Activated gamma-delta T cell treated with anti-CD3 and anti-CD28 coated beads, Interleukin-2, amount 50 U/mL, for 16 hours (primary cell): ENCODE results near the gene TMX4.
"Not testable (repeated sequence)": the region's sequence is repeated elsewhere in the genome, so short reads cannot be mapped to it uniquely, and the experiment has no call there.

Source experiments
- DNase-seq: peaks from one replicate; pipeline ENCODE4 v3.0.0-alpha.2; 2020; ENCODE audit warnings: low read depth

Gene TMX4, protein sequence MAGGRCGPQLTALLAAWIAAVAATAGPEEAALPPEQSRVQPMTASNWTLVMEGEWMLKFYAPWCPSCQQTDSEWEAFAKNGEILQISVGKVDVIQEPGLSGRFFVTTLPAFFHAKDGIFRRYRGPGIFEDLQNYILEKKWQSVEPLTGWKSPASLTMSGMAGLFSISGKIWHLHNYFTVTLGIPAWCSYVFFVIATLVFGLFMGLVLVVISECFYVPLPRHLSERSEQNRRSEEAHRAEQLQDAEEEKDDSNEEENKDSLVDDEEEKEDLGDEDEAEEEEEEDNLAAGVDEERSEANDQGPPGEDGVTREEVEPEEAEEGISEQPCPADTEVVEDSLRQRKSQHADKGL

DNA sequence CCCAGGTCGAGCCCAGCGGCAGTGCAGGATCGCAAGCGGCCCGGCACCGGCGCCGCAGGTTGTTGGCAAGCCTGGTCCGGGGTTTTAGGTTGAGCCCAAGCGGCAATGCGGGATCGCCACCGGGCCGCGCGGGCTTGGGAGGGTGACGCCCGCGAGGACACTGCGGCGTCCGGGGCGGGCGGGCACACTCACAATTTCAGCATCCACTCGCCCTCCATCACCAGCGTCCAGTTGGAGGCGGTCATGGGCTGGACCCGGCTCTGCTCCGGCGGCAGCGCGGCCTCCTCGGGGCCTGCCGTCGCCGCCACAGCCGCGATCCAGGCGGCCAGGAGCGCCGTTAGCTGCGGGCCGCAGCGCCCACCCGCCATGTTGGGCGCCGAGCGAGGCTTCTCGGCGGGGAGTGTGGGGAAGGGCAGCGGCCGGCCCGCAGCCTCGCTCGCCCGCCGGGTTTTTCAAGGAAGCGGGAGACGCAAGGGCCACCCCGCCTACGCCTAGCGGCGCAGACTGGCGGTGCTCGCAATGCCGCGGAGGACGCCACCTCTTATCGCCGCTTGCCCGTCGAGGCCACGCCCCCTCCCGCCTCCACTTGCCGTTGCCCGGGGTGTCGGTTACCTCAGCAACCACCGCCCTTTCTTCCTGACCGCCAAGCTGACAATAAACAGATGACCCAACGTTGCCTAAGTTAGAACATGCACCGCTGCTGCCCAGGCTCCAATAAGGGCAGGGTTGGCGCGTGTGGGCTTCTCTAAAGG lies at the start of gene TMX4:
Gene TMX4, minus strand, starts transcription at position 516 of the 752 bp plus-strand sequence. Its CDS starts 148 bp downstream, at position 368.
- peak; percentile 87 for DNase-seq

DNA sequence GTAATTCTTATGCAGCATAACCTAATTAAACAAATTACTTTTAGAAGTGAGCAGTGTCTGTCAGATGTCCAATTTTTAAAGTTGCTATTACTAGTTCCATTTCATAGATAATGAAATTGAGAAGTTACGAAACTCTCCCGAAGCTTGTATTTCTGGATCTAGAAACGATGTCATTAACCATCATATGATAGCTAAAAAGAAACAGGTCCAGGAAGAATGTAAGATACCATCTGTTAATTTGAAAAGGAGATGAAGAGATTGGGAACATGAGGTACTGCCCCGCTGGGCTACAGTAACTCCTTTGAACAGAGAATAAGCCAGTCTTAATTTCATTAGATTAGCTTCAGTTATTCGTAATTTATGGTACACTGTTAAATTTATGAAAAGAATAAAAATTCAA lies 47.5 kb upstream of the TMX4 start:
- DNase-seq: no peak

DNA sequence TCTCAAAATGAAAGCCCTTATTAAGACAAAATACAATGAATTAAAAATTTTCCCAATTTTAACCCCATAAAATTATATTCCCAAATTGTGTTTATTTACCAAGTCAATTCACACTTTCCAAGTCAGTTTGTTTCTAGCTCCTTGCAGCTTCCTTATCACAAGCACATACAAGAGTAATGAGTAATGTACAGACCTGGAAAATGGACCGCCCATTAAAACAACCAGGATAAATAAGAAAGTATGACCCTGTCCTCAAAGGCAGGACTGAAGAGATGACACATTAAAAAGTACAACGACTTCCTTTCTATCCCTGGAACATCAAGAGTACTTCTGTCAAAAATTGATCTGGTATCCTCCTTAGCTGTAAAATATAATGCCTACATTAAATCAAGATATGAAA lies 47.1 kb upstream of the TMX4 start:
- no peak for DNase-seq

DNA sequence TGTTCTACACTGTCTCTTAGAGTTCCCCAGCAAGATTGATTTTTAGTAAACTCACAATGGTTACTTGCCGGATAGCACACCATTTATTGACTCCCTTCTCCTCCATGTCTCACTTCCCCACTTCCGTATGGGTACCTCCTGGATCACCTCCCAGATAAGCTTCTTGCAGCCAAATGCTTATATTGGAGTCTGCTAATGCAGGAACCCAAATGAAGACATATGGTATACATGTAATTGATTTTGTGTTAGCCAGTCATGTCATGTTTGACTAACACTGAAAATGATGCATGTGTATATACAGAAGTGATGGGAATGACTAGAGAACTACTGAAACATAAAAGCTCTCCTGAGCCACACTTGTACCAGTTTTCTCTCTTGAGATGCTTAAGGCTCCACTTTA lies 46.1 kb upstream of the TMX4 start:
- no peak for DNase-seq

DNA sequence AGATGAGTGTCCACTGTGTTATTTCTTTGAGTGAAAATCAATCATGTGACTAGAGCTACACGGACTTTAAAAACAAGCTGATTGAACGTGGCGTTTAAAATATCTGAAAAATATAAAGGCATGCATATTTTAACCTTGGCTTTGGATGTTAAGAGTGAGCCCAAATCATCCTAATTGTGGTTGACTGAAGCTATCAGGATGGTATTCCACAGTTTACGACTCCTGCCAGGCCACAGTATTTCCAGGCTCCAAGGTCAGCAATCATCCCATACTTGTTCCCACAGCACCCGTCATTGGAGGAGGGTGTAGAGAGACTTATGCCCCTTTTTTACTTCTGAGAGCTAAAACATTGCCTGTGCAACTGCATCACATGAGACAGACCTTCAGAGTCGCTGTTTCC lies 43.2 kb upstream of the TMX4 start:
- DNase-seq: no peak

DNA sequence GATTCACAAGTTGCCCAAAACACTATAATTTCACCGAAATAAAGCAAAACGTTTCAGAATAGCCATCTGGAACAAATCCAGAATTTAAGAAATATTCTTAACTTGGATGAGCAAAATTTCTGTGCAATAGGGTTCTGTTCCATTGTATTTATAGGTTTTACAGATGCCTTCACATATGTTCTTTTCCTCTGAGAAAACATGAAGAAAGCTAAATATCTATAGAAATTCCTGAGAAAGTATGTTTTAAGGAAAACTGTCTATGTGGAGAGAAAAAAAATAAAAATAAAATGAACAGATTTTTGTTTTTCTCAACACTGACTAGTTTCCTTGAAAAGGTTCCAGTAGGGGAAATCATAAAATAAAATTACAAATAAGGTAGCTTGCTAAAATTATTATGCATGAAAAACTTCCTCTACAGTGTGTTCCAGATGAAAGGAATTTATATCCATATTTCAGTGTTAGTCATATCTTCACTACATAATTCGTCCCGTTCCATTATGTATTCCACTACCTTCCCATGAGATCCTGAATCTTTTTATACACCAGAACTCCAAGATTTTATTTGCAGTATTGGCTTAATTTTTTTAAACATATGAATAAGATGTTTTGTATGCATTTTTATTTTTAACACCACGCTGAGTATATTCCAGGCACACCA lies 42.4 kb upstream of the TMX4 start:
- DNase-seq: no peak

DNA sequence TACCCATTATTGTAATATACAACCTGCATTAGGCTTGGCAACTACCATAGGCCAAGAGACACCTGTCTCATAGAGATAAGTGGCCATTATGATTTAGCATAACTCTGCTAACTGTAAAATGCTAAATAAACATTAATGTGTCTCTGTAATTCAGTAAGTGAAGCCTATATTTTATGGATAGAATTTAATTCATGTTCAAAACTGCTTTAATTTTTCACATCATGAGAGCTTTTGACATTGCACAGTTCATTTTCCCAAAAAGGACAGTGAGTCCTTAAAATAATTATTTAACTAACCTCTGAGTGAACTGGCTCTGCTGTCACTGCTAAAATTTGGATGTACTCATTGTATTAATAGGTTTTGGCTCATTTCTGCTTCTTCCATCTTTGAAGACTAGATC lies 41.4 kb upstream of the TMX4 start:
- DNase-seq: no peak

DNA sequence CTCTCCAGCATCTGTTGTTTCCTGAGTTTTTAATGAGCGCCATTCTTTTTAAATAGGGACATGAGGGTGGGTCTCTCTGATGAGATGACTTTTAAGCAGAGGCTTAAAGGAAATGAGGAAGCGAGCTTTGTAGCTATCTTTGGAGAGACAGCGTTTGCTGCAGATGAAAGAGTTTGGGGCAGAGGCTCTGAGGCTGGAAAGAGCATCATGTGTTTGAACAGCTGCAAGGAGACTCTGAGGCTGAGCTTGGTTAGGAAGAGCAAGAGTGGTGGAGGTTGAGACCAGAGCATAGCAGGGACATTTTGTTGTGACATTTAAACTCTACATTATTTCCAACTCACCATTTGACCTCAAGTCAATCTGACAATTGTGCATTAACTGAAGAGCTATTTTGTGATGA lies 38.3 kb upstream of the TMX4 start:
- no peak for DNase-seq

DNA sequence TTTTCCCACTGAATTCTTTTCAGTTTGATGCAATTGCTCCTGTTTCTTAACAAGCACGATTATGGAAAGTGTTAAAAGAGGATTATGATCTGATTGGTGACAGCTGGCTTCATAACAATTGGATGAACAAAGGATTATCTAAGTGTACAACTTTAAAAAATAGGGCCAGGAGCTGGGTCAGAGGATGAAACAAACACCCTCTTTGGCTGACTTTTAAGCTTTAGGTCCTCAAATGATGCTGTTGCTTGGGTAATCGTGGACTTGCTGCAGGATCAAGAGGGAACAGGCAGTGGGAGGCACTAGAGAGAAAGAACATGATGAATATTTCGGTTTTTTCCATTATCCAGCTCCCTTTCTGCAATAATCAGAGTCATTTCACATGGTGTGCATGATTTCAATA lies 35.5 kb upstream of the TMX4 start:
- no peak for DNase-seq

DNA sequence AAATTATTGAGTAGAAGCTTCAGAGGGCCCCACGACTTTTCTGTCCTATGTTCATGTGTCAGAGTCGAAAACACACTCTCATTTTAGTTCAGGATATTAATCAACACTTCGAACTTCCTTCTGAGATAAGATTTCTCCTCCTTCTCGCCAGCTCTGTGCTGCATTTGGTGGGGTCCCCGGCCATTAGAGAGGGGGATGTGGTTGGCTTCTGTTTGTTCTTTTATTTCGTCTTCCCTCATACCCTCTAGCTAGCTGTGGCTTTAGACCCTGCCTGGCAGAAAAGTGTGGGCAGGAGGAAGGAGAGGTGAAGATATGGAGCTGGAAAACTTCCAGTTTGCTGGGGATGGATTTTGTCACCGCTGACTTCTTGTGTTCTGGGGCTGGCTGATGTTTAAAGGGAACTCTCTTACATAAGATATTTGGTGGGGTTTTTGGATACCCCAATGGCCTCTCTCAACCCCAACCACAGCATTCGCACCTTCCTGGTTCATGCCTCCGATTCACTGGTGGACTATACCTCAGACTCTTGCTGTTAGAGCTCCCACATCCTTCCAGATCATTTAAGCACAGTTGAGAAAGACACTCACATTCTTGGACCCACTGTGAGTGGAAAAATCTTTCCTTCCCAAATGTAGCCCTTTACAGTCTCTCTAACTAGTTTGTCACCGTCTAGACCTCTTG lies 30.7 kb upstream of the TMX4 start:
- no peak for DNase-seq

DNA sequence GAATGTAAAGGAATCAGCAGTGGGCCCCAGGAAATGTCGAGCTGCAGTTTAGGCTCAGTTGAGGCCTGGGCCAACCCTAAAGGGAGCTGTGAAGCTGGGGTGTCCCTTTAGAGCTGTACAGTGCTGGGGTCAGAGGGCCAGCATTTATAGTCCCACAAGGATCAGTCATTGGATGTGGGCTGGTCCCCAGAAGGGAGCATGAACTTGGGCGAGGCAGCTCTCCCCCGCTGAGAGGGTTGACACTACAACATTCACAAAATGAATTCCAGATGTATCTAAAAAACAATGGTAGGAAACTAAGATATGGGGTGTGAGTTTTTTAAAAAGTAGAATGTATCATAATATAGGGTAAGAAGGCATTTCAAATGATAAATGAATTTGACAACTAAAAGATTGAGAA lies 29.7 kb upstream of the TMX4 start:
- DNase-seq: no peak

DNA sequence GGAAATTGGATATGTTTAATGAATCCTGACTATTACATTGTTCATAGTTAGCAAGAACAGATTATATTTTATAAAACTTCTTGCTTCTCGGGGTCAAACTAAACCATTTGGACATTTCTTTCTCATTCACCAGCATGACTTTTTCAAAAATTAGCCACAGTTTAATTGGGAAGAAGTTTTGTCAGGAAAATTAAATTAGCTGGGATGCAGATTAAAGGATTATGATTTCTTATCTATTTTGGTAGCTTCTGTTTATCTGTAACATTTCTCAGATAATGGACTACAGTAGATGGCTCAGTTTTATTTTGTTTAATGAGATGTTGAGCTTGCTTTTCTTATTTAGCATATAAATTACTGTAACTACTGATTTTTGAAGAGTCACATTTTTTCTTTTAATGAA lies 26.4 kb upstream of the TMX4 start:
- DNase-seq: no peak

DNA sequence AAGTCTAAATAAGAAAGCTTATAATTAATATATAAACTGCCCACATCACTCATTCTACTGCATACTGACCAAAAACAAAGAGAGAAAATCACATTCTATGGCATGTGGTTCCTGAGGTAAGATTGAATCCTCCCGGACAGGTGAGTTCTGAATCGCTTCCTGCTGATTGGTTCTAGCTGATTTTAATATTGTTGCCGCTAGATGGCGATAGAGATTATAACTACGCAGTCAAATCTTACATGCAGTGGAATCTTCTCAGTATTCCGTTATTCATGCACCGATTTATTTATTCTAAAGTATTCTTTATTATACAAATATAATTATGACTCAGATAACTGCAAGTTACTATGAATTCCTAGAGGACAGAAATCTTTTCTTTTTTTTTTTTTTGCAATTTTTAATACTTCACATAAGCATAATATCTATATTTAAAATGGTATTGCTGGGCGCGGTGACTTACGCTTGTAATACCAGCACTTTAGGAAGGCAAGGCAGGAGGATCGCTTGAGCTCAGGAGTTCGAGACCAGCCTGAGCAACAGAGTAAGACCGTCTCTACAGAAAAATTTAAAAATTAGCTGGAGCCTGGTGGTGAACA lies 24.2 kb upstream of the TMX4 start:
- peak; percentile 14 for DNase-seq

DNA sequence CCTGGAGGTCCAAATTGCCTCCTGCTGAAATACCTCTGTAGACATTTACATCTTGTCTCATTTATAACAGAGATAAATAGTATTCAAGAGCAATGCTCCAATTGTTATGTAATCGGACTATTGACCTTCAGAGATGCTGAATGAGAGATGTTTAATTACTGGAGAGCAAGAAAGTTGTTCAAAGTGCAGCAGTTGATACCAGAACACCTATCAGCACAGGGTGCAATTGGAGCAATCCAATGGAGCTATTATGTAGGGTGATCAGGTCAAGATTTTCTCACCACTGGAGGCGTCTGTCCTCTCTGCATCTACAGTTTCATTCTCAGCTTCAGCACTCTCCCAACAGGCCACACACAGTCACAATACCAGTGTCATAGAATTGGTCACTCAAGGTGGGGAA lies 19.5 kb upstream of the TMX4 start:
- no peak for DNase-seq

DNA sequence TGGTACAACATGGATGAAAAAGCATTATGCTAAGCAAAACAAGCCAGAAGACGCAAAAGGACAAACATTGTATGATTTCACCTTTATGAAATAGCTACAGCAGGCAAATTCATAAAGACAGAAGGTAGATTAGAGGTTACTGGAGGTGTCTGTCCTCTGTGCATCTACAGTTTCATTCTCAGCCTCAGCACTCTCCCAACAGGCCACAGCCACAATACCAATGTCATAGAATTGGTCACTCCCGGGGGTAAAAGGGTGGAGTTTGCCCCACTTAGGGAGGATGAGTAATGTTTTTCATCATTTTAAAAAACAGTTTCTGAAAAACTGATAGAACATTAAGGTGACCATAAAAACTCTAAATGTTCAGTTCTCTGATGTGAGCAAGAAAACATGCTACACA lies 17.2 kb upstream of the TMX4 start:
- no peak for DNase-seq

DNA sequence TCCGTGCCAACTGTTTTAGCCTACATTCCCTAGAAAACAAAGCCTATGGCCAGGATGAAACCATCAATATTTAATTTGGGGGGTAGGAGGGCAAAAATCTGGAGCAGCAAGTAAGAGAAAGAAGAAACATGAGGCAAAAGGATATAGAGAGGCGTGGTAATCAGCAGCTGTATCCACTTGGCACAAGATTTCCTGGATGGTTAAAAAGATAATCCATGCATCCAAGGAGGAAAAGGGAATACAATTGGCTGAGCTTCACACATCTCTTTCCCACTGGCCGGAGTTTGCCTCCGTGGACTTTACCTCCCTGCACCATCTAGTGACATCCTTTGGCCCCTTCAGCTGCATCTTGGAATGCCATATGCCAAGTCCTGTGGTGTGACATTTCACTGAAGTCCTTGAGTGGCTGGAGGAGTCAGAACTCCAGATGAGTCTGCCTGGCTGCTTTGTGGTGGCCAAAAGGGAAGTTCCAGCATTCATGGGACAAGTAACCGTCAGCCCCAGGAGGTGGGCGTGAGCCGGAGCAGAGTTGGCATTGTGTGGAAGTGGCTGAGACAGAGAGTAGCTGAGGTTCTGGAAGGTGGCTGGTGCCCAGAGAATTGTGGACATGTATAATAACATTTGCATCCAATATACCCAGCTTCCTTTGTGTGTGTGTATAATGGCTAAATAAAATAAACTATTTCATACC lies 13.7 kb upstream of the TMX4 start:
- no peak for DNase-seq

DNA sequence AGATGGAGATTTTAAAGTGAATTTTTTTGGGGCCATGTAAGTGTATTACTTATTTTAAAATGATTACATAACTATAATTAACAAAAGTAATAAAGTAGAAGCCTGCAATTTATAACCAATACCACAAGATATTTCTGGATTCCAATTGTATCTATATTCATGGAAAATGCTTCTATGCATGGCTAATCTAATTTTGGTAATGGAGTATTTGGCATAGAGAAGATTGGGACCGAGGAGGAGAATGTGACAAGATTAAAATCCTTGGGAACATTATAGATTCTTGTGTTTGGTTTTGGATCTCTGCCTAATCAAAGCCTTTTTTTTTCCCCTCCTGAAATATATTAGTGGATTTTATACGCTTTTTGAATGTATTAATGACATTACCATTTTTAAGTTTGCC lies 12.9 kb upstream of the TMX4 start:
- DNase-seq: no peak

DNA sequence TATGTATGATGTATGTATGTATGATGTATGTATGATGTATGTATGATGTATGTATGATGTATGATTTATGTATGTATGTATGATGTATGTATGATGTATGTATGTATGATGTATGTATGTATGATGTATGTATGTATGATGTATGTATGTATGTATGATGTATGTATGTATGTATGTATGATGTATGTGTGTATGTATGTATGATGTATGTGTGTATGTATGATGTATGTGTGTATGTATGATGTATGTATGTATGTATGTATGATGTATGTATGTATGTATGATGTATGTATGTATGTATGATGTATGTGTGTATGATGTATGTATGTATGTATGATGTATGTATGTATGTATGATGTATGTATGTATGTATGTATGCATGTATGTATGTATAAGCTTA lies 12.0 kb upstream of the TMX4 start:
- not testable (repeated sequence) for DNase-seq

DNA sequence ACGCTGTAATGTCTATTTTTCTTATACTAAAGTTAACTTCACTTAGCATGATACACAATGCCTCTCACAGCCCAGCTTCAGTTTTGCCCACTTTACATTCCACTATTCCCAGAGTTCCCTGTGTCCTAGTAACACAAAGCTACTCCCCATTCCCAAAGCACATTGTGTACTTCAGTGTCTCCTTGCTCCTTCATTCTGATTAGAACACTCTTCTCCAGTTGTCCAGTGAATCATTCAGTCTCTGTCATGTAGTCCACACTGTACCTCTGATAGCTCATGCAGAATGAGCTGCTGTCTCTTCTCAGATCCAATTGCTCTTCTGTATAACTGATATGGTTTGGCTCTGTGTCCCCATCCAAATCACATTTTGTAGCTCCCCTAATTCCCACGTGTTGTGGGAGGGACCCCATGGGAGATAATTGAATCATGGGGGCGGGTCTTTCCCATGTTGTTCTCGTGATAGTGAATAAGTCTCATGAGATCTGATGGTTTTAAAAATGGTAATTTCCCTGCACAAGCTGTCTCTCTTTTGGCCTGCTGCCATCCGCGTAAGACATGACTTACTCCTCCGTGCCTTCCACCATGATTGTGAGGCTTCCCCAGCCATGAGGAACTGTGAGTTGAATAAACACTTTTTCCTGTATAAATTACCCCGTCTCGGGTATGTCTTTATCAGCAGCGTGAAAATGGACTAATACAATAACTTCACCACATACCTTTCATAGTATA lies 2.1 kb upstream of the TMX4 start:
- no peak for DNase-seq

DNA sequence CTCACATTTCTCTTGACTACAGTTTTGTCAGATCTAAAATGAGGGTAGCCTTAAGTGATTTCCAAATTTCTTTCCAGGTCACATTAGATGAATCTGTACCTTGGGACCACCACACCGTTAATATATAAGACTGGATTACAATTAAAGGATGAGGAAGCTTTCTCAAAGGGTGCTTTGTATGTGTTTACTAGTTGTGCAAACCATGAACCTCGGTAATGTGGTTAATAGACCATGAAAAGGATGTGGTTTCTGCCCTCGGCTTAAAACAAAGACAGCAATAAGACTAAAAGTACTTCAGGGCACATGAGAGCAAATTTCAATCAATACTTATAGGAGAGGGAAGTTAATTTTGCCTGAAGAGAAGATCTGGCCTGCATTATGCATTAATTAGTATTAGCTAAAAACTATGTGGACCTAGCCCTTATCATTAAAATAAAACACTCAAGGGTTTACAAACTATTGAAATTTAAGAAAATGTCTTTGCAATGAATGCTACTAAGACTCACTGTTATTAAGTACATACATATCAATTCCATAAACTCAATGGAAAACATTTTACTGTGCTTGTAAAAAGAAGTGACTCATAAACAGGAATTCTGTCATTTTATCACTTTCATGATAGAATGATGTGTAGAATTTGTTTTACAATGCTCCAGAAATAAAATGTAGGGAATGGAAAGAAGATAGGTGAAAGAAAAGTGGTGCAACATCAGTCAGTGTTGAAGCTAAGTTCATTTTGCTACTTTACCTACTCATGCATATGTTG lies 936 bp upstream of the TMX4 start:
- DNase-seq: no peak

DNA sequence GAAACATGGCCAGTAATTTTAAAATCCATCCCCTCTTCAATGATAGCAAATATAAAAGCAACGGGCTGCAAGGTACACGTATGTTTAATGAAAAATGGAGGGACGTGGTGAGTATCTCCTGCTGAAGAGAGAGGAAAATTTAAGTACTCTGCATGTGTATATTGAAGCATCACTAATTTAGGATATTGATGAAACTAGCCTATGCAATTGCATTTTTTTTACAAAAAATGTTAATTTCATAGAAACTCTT lies 362 bp upstream of the TMX4 start:
- no peak for DNase-seq
